HepG2 (cell line): ENCODE measurements around the gene LSS.

ENCODE experiments used
- GTF2F1 ChIP-seq: fragments of 150-350 bp; IDR thresholded peaks from 2 replicates; pipeline ENCODE4 v1.6.1; 2014; ENCODE audit warnings: low read length
- KLF13 ChIP-seq: sonication (generic); formaldehyde crosslinking; IDR thresholded peaks from 2 replicates; pipeline ENCODE4 v1.4.0; 2020; ENCODE audit warnings: mild to moderate bottlenecking, missing genetic modification reagents
- MATR3 ChIP-seq: sonication (generic); formaldehyde crosslinking; IDR thresholded peaks from 2 replicates; pipeline ENCODE4 v1.4.0; 2020; ENCODE audit warnings: missing genetic modification reagents
- MBD4 ChIP-seq: IDR thresholded peaks from 2 replicates; pipeline ENCODE4 v1.6.1; 2012; ENCODE audit warnings: low read length, inconsistent platforms, borderline replicate concordance
- NFE2L1 ChIP-seq: sonication (generic); formaldehyde crosslinking; IDR thresholded peaks from 2 replicates; pipeline ENCODE4 v1.4.0; 2020; ENCODE audit warnings: missing genetic modification reagents, mild to moderate bottlenecking, borderline replicate concordance
- PHF8 ChIP-seq: sonication (generic); formaldehyde crosslinking; IDR thresholded peaks from 2 replicates; pipeline ENCODE4 v1.5.0; 2020; ENCODE audit warnings: missing genetic modification reagents
- SRSF1 ChIP-seq: fragments of 200-400 bp; formaldehyde crosslinking; optimal IDR thresholded peaks from 2 replicates; pipeline ENCODE3; 2017; ENCODE audit warnings: mild to moderate bottlenecking, low read depth, low read length, moderate library complexity
- ZNF414 ChIP-seq: sonication (generic); formaldehyde crosslinking; IDR thresholded peaks from 2 replicates; pipeline ENCODE4 v1.5.0; 2020; ENCODE audit warnings: missing genetic modification reagents
- TF ChIP-seq, protein P1 (sequence below): IDR thresholded peaks from 2 replicates; pipeline ENCODE4 v1.6.1; 2012; ENCODE audit warnings: low read length, improper control_type of control experiment

DNA sequence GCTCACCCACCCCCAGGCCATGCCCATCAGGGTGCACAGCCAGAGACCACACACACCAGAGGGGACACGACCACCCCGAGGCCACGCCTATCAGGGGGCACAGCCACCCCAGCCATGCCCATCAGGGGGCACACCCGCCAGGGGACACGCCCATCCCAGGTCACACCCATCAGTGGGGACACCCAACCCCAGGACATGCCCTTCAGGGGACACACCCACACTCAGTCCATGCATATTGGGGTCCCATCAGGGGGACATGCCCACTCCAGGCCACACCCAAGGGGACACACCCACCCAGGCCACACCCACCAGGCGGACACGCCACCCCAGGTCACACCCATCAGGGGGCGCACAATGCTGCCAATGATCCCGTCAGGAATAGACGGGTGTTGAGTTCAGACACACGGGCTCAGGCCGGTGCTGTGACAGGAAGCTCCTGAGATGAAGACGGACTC lies 36.1 kb upstream of the LSS start:
- TF ChIP-seq KLF13 (CRISPR knock-in tag) (no peak), ZNF414 (CRISPR knock-in tag) (no peak), MBD4 (no peak), SRSF1 (no peak), GTF2F1 (no peak), MATR3 (CRISPR knock-in tag) (no peak), NFE2L1 (no peak), PHF8 (CRISPR knock-in tag) (no peak)
- TF ChIP-seq, protein P1, sequence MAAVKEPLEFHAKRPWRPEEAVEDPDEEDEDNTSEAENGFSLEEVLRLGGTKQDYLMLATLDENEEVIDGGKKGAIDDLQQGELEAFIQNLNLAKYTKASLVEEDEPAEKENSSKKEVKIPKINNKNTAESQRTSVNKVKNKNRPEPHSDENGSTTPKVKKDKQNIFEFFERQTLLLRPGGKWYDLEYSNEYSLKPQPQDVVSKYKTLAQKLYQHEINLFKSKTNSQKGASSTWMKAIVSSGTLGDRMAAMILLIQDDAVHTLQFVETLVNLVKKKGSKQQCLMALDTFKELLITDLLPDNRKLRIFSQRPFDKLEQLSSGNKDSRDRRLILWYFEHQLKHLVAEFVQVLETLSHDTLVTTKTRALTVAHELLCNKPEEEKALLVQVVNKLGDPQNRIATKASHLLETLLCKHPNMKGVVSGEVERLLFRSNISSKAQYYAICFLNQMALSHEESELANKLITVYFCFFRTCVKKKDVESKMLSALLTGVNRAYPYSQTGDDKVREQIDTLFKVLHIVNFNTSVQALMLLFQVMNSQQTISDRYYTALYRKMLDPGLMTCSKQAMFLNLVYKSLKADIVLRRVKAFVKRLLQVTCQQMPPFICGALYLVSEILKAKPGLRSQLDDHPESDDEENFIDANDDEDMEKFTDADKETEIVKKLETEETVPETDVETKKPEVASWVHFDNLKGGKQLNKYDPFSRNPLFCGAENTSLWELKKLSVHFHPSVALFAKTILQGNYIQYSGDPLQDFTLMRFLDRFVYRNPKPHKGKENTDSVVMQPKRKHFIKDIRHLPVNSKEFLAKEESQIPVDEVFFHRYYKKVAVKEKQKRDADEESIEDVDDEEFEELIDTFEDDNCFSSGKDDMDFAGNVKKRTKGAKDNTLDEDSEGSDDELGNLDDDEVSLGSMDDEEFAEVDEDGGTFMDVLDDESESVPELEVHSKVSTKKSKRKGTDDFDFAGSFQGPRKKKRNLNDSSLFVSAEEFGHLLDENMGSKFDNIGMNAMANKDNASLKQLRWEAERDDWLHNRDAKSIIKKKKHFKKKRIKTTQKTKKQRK = no peak
